ENCODE results near the gene LCE1E.

Gene LCE1E

GRCh38 chr1:152783095-152783494 lies 3.0 kb upstream of the LCE1E start:
- DNase-seq = no peak

GRCh38 chr1:152795686-152796085 lies 9.6 kb downstream of the LCE1E start:
- no peak for DNase-seq

DNA sequence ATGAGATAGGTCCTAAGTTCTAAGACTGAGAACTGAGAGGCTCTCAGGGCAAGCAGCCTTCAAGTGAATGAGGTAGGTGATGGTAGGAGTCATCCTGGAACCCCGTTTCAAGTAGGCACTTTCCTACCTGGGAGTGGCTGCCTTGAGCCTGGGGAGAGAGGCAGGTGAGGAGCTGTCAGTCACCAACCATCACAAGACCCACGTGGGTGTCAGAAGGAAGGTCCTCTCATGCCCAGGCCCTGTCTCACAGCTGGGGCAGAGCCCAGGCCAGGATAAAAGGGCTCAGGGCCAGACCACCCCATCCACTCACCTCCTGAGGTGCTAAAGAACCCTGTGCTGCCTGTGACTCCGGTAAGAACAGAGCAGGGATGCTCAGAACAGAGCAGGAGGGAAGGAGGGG lies 10.4 kb downstream of the LCE1E start, which contains the start of gene LCE1D:
TSS of gene LCE1D (plus strand) at position 301 of the 400 bp plus-strand sequence. CDS start 1,074 bp downstream, outside the sequence.
- DNase-seq = no peak

GRCh38 chr1:152801333-152801732 lies 15.3 kb downstream of the LCE1E start:
- DNase-seq = no peak

DNA sequence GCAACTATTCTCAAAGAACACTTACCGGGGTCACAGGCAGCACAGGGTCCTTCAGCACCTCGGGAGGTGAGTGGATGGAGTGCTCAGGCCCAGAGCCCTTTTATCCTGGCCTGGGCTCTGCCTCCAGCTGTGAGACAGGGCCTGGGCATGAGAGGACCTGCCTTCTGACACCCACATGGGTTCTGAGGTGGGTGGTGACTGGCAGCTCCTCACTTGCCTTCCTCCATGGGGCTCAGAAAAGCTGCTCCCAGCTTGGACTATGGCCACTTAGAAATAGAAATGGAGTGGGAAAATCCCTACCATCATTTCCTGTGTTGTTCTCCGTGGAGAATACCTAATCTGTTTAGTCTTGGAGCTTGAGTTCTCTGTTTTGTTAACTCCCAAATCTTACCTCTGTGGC lies 20.5 kb downstream of the LCE1E start, which contains the start of gene LCE1C:
TSS of gene LCE1C (minus strand) at position 76 of the 400 bp plus-strand sequence. CDS start 1,173 bp downstream, outside the sequence.
- DNase-seq = no peak

- DNase-seq = no peak
Observed at GRCh38 chr1:152811050-152811449, 25.0 kb downstream of the LCE1E start.

- DNase-seq = no peak
Observed at GRCh38 chr1:152811671-152812070, 25.6 kb downstream of the LCE1E start, which contains the start of gene LCE1B. Gene LCE1B, plus strand, starts transcription at chr1:152811971. Its CDS starts 476 bp downstream, at chr1:152812447.

DNA sequence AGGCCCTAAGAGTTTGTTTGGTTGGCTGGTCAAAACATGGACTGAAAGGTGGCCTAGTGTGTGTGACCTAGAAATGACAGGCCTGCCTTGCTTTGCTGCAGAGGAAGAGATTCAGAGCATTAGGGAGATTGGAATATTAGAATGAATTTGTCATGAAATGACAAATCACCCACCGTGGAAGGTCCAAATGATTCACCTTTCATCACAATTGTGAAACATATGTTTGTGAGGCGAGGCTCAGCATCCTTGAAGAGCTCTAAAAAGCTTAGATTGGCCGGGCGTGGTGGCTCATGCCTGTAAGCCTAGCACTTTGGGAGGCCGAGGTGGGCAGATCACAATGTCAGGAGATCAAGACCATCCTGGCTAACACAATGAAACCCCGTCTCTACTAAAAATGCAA lies 31.3 kb downstream of the LCE1E start:
- no peak for DNase-seq

GRCh38 chr1:152823294-152823693 lies 37.2 kb downstream of the LCE1E start:
- no peak for DNase-seq

GRCh38 chr1:152824964-152825363 lies 38.9 kb downstream of the LCE1E start:
- DNase-seq = no peak

- DNase-seq = no peak
Observed at GRCh38 chr1:152827173-152827572, 41.1 kb downstream of the LCE1E start, which contains the start of gene LCE1A. Gene LCE1A, plus strand, starts transcription at chr1:152827473. Its CDS starts 0 bp downstream, at chr1:152827473.

DNA sequence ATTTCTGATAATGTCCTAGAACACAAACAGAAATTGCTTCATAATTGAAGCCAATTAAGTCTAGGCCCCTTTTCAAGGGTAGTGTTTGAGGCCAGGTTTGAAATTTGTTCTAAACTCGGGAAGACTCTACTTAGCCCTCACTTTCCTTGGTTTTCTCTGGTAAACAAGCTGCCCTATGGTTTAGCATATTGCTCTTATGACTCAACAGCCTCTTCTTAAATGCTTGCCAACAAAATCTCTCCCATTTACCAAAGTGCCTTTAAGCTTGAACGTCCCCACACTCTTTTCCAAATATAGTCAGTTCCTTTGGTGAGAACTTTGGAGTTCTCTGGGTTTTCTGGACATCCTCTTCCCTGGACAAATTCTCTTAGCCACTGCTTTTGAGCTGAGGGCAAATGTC lies 50.8 kb downstream of the LCE1E start:
- DNase-seq = no peak
